Vagina (tissue), 2 donors: ENCODE results near the gene NCS1.

Source experiments
- CTCF ChIP-seq, 3 experiments: fragments of 450-650 bp in 2 of 3; fragments of 200-600 bp in 1 of 3; sonication (generic) in 1 of 3; IDR thresholded peaks; one replicate each; pipeline ENCODE4 v1.5.1; 2017 to 2019; ENCODE audit warnings: antibody characterized with exemption in 3 of 3, mild to moderate bottlenecking in 2 of 3, moderate library complexity in 2 of 3
- POLR2A ChIP-seq, 2 donors: fragments of 450-650 bp; IDR thresholded peaks; one replicate each; pipeline ENCODE4 v1.6.1; 2017; ENCODE audit warnings: antibody characterized with exemption in 2 of 2, mild to moderate bottlenecking in 2 of 2, moderate library complexity in 2 of 2

GRCh38 chr9:130185017-130185416 lies 12.8 kb downstream of the NCS1 start:
- no peak for TF ChIP-seq CTCF (IDR thresholded peaks at IDR 0.05)
- TF ChIP-seq POLR2A (IDR thresholded peaks at IDR 0.05) = no peak
